Stimulated activated CD8-positive, alpha-beta memory T cell treated with anti-CD3 and anti-CD28 coated beads, Interleukin-2, amount 100 ng/mL, for 48 hours (primary cell): ENCODE data around the gene SCIN.

ENCODE experiments used
- DNase-seq, 2 donors: peaks; one replicate each; pipeline ENCODE4 v3.0.0-alpha.2; 2020; ENCODE audit warnings: low read depth in 2 of 2

The SCIN gene

DNA sequence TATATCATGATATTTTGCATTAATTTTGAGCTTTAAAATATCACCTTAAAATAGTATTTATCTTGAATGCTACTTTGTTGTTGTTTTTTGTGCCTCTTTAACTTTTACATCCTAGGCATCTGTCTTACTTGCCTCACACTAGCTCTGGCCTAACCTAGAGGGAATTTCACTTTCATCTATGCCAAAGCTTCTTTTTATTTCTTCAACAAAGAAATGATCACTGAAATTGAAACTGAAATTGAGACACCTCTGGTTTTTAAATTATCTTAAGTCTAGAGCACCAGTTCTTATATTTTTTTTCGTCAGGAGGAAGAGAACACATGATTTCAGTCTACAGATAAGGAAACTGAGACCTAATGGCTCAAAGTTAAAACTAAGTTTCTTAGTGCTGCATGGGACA, 3.5 kb upstream of the SCIN start:
- no peak for DNase-seq

- DNase-seq = no peak
Observed at GRCh38 chr7:12569673-12570072, 847 bp upstream of the SCIN start.

GRCh38 chr7:12570168-12570533, 369 bp upstream of the SCIN start:
- no peak for DNase-seq

DNA sequence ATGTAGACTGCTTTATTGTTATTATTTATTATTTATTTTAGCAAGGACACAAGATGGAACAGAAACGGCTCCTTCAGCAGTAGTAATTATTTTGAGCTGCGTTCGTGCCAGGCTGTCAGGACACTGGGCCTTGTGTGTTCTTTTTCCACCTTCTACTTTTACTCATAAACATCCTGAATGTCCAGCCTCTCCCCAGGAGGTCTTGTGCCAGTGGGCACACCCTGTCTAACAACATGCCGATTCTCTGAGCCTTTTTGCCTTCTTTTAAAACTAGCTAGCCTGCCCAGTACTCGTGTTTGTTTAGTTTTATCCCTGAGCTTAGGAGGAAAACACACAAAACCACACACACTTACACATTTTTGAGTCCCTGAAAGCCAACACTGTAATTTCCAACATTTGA, 1.2 kb downstream of the SCIN start:
- no peak for DNase-seq

DNA sequence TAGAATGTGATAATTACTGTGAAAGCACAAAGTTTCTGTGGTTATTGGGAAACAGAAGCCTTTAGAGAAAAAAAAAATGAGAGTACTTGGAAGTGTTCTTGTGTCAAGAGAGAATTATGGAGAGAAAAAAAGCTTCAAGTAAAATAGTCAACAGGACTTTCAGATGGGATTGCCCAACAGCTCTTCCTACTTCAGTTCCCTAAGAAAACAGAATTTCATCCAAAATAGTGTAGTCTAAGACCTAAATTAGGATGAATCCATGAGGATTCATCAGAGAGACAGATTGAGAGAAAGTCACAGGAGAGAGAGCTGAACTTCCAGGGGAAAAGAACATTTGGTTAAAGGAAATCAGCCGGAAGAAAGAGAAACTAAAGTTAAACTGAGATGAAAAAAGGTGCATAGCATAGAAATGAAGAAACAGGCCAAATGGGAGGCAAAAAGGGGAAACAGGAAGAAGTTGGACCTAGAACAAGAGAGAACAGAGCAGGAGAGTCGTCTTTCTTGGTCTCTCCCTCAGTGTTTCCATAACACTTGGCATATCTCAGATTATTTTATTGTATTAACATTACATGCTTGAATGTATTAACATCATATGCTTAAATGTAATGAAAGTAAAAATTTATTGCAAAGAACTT, 2.5 kb downstream of the SCIN start:
- no peak for DNase-seq

DNA sequence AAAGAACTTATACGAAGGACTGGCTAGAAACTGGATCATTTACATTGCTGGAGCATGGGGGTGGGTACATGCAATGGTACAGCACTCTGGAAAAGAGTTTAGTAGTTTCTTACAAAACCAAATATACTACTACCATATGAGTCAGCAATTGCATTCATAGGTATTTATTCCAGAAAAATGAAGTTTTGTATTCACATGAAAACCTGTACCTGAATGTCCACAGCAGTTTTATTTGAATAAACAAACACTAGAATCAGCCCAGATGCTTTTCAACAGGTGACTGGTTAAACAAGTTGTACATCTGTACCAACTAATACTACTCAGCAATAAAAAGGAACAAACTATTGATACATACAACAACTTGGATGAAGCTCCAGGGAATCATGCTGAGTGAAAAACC, 3.4 kb downstream of the SCIN start:
- no peak for DNase-seq

DNA sequence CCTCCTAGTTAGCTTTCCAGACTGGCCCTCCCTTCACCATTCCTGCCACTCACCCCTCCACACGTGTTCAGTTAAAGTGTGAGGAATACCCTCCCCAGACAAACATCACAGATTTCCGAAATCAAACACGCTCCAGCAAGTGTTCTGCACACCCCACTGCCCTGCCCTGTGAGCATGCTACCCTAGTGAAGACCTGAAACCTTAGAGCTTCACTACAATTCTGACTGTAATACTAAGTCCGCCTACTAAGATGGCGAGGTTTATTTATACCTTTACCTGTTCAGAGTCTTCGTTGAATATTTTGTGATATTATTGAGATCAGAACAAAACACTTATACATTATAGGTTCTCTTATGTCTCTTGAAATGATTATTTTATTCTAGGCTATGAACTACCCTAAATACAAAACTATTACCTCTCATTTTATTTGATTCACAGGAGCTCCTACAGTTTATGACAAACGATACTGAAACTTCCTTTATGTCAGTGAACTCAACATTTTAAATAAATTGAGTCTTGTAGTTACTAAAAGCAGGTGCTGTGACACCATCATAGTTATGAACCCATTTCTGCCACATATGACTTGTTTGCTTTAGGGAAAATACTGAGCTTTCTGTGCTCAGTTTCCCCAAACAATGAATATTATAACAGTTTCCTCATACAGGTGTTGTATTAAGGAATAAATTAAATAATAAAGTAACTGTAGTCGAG, 8.6 kb downstream of the SCIN start:
- DNase-seq = no peak

DNA sequence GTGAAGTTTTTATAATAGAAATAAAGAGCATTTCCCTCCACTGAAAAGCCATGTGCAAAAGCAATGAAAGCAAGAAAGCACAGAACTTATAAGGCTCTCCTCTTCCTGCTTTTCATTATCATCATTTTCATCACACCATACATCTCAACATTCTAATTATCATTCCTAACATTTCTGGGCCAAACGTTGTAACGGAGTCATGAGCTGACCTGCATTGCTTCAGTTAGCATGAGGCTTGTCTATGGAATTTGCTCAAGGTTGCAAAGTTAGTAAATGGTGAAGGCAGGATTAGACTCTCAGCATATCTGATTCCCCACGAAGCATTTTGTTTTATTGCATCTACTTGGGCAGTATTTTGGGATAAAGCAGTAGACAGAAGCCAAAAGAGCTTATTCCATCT, 11.4 kb downstream of the SCIN start:
- DNase-seq = no peak

DNA sequence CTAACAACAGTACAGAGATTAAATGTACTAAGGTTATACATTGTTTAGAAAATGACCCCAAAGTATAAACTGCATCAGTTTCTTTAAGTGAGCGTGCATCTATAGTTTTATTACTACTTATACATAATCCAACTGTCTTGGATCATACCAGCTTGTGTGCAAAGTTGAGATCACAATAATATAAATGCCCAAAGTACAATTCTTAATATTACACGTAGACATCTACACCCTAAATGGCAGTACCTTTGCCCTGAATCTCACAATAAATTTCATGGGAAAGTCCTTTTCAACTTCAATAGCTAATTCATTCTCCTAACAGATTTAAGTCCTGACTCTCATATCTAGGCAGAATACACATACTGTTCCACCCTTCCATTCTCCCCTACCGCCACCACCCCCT, 11.8 kb downstream of the SCIN start:
- DNase-seq = no peak

- DNase-seq = no peak
Observed at GRCh38 chr7:12583176-12583575, 12.7 kb downstream of the SCIN start.

- no peak for DNase-seq
Observed at GRCh38 chr7:12583922-12584321, 13.4 kb downstream of the SCIN start.

- DNase-seq = no peak
Observed at GRCh38 chr7:12584930-12585329, 14.4 kb downstream of the SCIN start.

DNA sequence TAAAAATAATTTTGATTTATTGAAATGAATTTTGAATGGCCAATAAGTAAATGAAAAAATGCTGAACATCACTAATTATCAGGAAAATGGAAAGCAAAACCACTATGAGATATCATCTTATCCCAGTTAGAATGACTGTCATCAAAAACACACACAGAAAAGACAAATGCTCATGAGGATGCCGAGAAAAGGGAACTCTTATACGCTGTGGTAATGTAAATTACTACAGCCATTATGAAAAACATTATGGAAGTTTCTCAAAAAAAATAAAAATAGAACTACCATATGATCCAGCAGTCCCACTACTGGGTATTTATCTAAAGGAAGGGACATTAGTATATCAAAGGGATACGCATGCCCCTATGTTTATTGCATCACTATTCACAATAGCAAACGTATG, 15.8 kb downstream of the SCIN start:
- DNase-seq = no peak

- DNase-seq = no peak
Observed at GRCh38 chr7:12588259-12588904, 17.9 kb downstream of the SCIN start.

GRCh38 chr7:12590559-12590958, 20.0 kb downstream of the SCIN start:
- DNase-seq = no peak

DNA sequence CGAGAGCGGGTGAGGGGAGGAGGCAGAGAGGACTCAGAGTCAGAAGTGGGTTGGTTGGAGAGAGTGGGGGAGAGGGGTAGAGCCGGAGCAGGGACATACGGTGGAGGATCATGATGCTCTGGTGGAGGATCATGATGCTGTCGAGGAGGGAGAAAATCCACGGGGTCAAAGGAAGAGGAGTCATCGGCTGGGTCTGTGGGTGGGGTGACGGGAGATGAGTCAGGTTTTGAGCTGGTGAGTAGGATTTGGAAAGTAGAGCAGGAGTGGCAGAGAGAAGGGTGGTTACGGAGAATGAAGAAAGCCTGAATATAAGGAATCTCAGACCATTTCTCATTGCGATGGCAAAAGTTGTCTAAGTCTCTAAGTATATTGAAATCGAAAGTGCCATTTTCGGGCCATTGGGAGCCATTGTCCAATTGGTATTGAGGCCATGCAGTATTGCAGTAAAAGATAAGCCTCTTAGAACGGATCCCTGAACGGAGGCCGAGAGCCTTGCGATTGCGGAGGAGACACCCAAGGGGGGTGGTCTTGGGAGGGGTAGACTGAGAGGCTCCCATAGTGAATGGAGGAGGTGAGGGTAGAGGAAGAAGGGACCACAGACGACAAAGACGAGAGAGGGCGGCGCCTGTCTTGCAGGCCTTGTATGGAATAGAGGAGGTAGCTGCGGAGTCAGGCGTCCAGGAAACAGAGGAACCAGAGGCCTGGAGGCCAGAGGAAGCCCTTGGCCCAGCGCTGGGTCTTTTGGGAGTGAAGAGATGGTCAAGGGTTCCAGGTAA, 23.8 kb downstream of the SCIN start:
- no peak for DNase-seq

GRCh38 chr7:12595148-12595547, 24.6 kb downstream of the SCIN start:
- no peak for DNase-seq

DNA sequence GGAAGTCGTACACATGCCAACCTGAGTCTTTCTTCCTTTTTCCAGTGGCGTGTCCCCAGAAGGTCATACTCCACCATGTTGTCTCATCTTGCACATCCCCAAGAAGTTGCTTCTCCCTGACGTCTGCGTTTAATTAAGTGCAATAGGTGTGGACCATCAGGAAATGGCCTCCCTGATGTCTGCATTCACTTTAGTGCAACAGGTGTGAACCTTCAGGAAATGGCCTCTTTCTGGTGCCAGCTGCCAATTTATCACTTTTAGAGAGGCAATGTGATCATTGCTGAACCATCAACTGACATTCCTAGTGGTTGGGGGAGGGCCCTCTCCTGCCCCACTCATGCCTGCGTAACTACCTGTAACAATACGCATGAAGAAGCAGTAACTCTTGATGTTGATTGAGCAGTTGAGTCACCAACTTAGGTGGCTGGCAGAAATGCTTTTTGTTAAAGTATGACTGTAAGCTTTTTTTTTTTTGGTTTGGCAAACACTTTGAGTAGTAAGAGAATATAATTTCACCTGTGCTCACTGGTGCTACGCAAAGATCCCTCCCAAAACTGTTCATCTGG, 25.8 kb downstream of the SCIN start:
- no peak for DNase-seq

GRCh38 chr7:12601302-12601869, 30.9 kb downstream of the SCIN start:
- DNase-seq = no peak

DNA sequence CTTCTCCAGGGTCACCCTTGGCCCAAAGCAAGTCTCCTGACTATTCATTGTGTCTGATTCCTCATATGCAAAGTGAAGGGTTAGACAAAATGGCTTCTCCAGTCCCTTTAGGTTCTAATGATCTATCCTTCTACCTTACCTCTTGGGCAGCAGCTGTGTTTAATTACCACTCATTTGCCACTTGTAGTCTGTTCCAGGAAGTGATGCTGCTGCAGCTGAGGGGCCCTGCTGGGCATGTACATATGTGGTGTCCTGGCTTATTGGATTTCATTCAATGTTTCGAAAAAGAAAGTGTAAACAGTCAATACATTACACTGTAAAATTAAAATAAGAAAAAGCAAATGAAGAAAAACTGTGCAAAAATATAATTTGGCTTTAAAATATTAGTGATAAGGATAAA, 36.6 kb downstream of the SCIN start:
- DNase-seq = no peak

DNA sequence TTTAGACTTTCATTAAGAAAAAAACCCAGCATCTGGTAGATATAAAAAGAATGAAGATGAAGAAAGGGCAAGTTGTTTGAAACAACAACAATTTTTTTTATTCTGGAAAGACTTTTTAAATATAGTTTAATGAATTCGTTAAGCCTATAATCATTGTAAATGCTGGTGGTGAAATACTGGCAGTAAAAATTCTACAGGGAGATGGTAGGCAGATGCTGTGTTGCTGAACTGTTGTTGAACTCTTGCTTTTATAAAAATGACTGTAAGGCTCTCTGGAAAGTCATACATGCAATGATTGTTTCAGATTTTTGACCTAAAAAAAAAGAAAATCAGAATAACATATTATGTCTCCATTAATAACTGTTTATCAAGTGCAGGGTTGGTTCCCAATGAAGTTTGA, 39.0 kb downstream of the SCIN start:
- no peak for DNase-seq

DNA sequence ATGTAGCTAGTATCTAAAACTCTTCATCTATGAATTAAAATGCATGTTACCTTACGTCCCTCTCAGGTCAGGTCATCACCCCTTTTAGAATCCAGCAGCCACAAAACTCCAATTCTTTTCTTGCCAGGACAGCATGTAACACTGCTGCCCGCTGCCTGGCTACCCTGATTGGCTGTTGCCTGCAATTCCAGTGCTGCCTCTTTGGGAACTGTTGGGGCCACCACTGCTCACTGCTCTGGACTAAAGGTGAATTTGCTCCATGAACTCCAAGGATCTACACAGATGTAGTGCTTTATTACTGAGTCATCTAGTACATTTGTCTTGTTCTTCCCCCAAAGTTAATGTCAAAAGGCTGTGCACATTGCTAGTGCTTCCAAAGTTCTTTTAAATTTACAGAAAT, 40.4 kb downstream of the SCIN start:
- no peak for DNase-seq
